HG03354 (cell line): Measurements from ENCODE around the gene ARSG.
"Not testable (repeated sequence)": the region's sequence is repeated elsewhere in the genome, so short reads cannot be mapped to it uniquely, and the experiment has no call there.

Experiments used
- ATAC-seq: cut with Tn5 transposase; IDR thresholded peaks from one replicate; pipeline ENCODE4 v1.9.1; 2021; ENCODE audit warnings: mild to moderate bottlenecking; ENCODE audit not compliant: unreplicated experiment, poor library complexity, severe bottlenecking

The ARSG gene

GRCh38 chr17:68302066-68302564 lies 10.8 kb downstream of the ARSG start:
- ATAC-seq = no peak

DNA sequence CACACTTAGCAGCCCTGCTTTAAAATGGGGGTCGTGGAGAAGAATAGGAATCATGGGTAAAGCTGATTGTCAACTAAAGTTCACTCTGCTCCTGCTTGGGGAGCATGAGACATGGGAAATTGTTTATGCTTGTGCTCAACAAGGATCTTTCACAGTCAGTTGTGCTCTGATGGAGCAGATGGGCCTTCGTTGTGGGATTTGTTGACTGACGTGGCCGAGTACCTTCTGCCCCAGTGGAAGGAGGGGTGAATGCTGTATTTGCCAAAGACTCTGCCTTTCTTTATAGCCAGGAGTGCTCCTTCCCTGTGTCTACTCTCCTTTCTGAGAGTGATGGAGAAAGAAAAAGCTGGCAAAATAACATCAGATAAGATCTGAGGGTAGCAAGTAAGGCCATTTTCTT lies 11.4 kb downstream of the ARSG start:
- ATAC-seq = no peak

DNA sequence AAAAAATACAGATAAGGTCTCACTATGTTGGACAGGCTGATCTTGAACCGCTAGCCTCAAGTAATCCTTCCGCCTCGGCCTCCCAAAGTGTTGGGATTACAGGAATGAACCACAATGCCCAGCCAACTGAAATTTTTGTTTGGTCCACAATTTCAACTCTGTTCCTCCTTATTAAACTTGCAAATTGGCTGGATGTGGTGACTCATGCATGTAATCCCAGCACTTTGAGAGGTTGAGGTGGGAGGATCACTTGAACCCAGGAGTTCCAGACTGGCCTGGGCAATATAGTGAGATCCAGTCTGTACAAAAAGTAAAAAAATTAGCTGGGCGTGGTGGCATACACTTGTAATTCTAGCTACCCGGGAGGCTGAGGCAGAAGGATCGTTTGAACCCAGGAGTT lies 13.4 kb downstream of the ARSG start:
- ATAC-seq = no peak

GRCh38 chr17:68305142-68305541 lies 13.8 kb downstream of the ARSG start:
- no peak for ATAC-seq

DNA sequence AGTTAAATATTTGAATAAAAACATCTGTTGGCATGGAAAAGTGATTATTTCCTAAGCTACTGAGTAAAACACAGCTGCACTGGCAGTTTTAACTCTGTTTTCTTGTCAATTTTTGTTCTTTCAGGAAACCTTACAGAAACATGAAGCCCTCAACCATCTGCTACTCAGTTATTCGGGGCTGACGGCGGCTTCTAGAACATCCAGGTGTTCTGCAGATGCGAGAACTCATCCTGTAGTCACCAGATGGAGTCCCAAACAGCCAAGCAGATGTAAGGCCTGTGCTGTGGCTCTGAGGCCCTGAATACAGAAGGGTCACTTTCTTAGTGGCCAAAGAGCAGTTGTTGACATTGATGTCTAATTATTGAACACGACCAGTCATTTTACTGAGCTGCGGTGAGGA lies 15.5 kb downstream of the ARSG start:
- ATAC-seq = no peak

DNA sequence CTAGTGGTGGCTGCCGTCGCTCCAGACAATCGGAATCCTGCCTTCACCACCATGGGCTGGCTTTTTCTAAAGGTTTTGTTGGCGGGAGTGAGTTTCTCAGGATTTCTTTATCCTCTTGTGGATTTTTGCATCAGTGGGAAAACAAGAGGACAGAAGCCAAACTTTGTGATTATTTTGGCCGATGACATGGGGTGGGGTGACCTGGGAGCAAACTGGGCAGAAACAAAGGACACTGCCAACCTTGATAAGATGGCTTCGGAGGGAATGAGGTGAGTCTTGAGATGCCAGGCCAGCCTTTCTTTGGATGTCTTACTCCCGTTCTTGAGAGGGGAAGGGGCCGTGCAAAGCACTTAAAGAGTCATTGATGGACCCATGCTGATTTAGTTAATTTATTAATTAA lies 16.1 kb downstream of the ARSG start:
- no peak for ATAC-seq

DNA sequence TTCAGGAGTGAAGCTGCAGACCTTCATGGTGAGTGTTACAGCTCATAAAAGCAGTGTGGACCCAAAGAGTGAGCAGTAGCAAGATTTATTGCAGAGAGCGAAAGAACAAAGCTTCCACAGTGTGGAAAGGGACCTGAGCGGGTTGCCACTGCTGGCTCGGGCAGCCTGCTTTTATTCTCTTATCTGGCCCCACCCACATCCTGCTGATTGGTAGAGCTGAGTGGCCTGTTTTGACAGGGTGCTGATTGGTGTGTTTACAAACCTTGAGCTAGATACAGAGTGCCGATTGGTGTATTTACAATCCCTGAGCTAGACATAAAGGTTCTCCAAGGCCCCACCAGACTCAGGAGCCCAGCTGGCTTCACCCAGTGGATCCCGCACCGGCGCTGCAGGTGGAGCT lies 17.2 kb downstream of the ARSG start:
- ATAC-seq = not testable (repeated sequence)

DNA sequence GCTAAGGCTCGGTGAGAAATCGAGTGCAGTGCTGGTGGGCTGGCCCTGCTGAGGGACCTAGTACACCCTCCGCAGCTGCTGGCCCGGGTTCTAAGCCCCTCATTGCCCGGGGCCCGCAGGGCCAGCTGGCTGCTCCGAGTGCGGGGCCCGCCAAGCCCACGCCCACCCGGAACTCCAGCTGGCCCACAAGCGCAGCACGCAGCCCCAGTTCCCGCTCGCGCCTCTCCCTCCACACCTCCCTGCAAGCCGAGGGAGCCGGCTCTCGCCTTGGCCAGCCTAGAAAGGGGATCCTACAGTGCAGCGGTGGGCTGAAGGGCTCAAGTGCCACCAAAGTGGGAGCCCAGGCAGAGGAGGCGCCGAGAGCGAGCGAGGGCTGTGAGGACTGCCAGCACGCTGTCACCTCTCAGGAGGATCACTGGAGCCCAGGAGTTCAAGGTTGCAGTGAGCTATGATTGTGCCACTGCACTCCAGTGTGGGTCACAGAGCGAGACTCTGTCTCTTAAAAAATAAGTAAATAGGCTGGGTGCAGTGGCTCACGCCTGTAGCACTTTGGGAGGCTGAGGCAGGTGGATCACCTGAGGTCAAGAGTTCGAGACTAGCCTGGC lies 17.9 kb downstream of the ARSG start:
- ATAC-seq = not testable (repeated sequence)

DNA sequence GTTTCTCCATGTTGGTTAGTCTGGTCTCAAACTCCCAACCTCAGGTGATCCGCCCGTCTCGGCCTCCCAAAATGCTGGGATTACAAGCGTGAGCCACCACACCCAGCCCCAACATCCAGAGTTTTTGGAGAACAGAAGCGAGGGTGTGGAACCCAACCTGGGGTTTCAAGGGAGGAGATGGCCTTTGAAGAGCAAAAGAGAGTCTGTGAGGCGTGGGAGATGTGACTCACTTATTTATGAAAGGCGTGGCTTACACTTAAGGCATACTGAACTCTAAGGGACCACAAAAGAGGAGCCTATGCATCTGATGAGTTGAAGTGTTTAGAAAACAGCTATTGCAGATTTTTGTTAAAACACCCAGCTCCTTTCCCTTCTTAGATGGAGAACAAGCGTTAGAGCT lies 18.9 kb downstream of the ARSG start:
- no peak for ATAC-seq

- ATAC-seq = no peak
Measured at GRCh38 chr17:68314916-68315535, 23.7 kb downstream of the ARSG start.

DNA sequence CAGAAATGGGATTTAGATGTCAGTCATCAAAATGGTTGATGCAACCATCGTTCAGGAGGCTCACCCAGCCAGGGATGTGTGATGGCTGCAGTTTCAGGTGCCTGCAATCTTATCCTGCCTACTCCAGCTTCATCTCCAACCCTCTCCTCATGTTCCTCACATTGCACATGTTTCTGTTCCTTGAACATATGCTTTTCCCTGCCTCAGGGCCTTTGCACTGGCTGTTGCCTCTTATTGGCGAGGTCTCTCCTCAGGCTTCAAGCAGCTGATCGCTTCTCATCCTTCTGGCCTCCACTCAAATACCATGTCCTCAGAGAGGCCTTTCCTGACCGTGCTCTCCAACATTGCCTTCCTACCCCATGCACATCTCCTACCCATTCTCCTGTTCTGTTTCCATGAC lies 24.6 kb downstream of the ARSG start:
- ATAC-seq = no peak

DNA sequence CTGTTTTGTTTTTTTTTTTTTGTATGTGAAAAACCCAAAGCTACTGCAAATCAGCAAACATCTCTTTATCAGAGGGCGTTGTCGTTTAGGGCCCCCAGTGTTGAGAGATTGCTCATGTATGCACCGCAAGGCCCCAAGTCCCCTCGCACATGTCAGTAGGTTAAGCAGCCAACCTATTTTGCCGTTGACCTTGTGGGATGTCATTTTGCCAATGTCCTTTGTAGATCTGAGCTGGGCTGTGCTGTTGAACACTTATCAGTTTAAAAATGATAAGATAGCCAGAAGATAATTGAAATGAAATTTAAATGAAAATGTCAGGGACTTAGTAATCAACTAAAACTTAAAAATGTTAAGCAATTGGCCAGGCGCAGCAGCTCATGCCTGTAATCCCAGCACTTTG lies 26.2 kb downstream of the ARSG start:
- no peak for ATAC-seq

DNA sequence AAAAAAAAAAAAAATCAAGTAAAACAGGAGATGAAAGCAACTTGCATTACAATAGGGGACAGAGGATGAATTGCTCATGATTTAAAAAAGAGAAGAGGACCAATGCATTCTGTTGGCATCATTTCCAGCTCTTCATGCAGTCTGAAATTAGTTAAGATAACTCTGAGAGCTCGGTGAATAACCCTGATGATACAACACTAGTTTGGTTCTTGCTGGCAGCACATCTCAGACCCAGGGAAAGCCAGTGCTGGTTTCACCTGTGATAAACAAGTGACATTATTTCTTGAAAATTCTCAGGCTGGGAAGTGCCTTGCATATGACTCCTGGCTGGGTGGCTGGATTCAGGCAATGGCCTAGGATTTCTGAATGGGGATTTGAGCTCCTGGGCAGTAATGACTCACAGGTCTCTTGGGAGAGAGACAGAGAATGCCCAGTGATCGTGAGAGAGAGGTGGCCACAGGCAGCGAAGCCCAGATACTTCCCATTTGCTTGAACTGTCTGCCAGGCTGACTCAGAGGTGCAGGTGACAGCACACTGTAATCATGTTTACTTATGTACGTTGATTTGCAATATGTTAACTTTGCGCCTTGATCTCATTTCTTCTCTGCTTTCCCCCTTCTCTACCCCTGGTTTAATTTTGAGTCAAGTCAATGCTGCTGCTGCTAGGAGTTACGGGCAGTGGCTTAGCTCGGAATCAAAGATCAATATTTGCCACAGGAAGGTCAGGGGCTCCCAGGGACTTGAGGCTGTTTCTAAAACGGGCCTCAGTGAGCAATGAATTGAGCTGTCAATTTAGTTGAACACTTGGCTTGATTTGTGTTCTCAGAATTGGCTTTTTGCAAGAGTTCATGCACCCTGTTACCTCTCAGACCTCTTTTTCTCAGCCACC lies 27.1 kb downstream of the ARSG start:
- no peak for ATAC-seq

- ATAC-seq = no peak
Measured at GRCh38 chr17:68319410-68320162, 28.3 kb downstream of the ARSG start.

DNA sequence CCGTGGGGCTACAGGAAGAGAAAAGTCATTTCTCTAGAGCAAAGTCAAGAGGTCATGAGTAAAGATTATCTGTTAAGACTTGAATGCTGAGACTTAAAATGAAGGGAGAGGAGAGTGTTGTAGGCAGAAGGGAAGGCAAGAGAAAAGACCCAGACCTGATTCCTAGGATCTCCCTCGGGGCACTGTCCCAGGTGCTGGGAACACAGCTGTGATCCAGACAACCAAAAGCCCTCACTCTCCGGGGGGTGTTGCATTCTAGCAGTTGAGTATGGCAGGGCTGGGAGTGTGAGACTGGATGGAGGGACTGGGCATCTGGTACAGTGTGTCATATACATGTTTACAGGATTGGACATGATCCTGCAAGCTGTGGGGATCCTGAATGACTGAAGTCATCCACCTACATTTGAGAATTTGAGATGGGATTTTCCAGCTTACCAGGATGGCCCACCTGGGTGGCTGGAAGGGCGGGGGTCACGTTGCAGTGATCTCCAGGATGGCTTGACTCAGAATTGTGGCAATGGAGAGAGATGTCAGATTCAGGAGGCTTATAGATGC lies 29.1 kb downstream of the ARSG start:
- no peak for ATAC-seq

DNA sequence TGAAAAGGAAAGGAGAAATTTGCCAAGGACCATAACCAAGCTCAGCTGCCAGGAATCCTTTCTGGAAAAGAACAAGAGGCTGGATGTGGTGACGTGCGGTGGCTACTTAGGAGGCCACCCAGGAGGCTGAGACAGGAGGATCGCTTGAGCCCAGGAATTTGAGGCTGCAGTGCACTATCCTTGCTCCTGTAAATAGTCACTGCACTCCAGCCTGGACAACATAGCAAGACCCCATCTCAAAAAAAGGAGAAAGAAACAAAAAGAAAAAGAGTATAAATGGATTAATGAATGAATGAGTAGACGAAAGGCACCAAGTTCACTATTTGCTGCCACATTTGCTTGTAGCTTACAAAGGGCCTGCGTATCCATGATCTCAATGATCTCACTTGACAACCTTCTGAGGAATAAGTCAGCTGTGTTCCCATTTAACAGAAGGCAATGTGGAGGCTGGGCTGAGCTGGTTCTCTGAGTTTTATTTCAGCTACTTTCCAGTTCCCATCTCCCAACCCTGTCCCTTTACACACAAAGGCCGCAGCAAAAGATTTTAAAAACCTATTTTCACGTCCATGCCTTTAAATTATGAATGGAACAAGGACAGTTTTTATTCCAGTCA lies 29.8 kb downstream of the ARSG start:
- no peak for ATAC-seq

- no peak for ATAC-seq
Measured at GRCh38 chr17:68321556-68321954, 30.3 kb downstream of the ARSG start.

DNA sequence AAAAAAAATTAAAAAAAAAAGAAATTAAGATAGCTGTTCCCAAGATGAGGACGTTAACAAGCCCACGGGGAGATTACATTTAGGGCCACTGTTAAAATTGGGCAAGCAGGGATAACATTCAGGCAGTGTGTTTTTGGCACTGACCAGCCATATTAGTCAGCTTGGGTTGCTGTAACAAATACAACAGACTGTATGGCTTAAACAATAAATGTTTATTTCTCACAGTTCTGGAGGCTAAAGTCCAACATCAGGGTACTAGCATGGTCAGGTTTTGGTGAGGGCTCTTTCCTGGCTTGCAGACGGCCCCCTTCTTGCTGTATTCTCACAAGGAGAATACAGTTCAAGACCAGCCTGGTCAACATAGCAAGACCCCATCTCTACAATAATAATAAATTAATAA lies 31.3 kb downstream of the ARSG start:
- ATAC-seq = no peak

DNA sequence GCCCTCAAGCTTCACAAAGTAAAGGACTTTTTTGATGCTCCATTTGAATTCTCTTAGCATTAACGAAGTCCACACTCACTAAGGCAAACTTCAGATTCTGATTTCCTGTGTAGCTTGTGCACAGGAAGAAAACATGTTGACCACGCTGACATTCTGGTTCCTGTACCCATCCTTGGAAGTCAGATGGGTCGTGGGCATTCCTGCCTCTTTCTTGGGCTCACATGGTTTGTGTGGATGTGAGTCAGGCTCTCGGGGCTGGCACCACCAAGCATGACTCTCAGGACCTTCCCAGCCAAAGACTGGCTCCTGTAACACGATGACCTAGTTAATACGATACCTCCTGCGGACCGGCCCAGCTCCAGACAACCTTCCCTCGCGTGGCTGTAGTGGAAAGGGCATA lies 32.8 kb downstream of the ARSG start:
- ATAC-seq = no peak
